GM21360 (cell line): ENCODE results near the gene CAPG.
"Not testable (repeated sequence)": the region's sequence is repeated elsewhere in the genome, so short reads cannot be mapped to it uniquely, and the experiment has no call there.

ENCODE experiments used
- ATAC-seq: cut with Tn5 transposase; IDR thresholded peaks from one replicate; pipeline ENCODE4 v1.9.1; 2021; ENCODE audit warnings: mild to moderate bottlenecking, moderate library complexity; ENCODE audit not compliant: unreplicated experiment

CAPG gene

GRCh38 chr2:85421260-85422071 is 11.3 kb upstream of the CAPG start:
- ATAC-seq = no peak

- ATAC-seq = peak; percentile 44
Observed at GRCh38 chr2:85420536-85421259, 10.5 kb upstream of the CAPG start.

GRCh38 chr2:85419009-85419675 is 9.0 kb upstream of the CAPG start:
- ATAC-seq = peak; percentile 3

GRCh38 chr2:85418132-85419008 is 8.2 kb upstream of the CAPG start, which contains the start of gene SH2D6:
Gene SH2D6, plus strand, starts transcription at chr2:85418714. Its CDS starts 10,752 bp downstream, at chr2:85429466.
- peak; percentile 74 for ATAC-seq

GRCh38 chr2:85415980-85416650 is 5.9 kb upstream of the CAPG start:
- no peak for ATAC-seq

GRCh38 chr2:85414761-85415553 is 4.8 kb upstream of the CAPG start:
- no peak for ATAC-seq

- not testable (repeated sequence) for ATAC-seq
Observed at GRCh38 chr2:85414421-85414759, 4.2 kb upstream of the CAPG start.

GRCh38 chr2:85413592-85414420 is 3.6 kb upstream of the CAPG start:
- no peak for ATAC-seq

- no peak for ATAC-seq
Observed at GRCh38 chr2:85411405-85411748, 1.2 kb upstream of the CAPG start.

- no peak for ATAC-seq
Observed at GRCh38 chr2:85410584-85411404, 628 bp upstream of the CAPG start.

GRCh38 chr2:85405201-85406059 is 4.7 kb downstream of the CAPG start:
- ATAC-seq = no peak

- no peak for ATAC-seq
Observed at GRCh38 chr2:85401844-85402243, 8.3 kb downstream of the CAPG start.

- no peak for ATAC-seq
Observed at GRCh38 chr2:85401464-85401805, 8.7 kb downstream of the CAPG start.

GRCh38 chr2:85400541-85401463 is 9.4 kb downstream of the CAPG start:
- ATAC-seq = no peak

GRCh38 chr2:85400023-85400422 is 10.1 kb downstream of the CAPG start:
- ATAC-seq = no peak

GRCh38 chr2:85399183-85399455 is 11.0 kb downstream of the CAPG start:
- ATAC-seq = no peak
